MV-4-11 (cell line): ENCODE results near the gene MC1R.
"Not testable (repeated sequence)": the region's sequence is repeated elsewhere in the genome, so short reads cannot be mapped to it uniquely, and the experiment has no call there.

ENCODE experiments used
- DNase-seq: peaks from one replicate; lab custom pipeline; 2025; lab: John Stamatoyannopoulos, UW

The MC1R gene

DNA sequence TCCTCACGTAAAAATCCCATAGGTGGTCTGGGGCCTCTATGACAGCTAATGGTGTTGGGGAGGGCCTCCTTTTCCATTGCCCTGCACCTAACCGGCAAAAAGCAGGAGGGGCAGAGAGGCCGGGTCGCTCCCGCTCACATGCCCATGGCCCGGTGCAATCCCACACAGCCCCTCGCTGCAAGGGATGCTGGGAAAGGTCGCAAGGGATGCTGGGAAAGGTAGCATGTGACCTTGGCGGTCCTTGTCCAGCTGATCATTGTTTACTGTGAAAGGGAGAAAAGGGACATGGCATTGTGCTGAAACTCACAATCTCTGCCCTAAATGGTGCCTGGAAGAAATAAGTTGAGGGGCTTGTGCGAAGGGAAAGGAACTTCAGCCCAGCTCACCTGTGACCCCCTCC is 39.9 kb downstream of the MC1R start:
- no peak for DNase-seq

DNA sequence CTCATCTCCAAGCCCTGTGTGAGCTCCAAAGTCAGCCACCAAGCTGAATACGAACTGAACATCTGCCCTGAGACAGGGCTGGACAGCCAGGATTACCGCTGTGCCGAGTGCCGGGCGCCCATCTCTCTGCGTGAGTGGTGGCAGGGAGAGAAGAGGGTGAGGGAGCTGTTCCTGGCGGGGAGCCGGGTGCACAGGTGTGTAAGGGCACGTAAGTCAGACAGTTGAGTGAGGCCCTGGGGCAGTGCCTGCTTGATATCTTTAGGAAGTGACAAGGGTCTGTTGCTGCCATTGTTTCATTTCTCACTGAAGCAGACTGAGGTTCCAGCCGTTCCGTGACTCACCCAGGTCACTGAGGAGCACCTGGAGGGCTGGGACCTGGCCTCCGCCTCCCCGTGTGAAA is 42.3 kb downstream of the MC1R start:
- DNase-seq = no peak

DNA sequence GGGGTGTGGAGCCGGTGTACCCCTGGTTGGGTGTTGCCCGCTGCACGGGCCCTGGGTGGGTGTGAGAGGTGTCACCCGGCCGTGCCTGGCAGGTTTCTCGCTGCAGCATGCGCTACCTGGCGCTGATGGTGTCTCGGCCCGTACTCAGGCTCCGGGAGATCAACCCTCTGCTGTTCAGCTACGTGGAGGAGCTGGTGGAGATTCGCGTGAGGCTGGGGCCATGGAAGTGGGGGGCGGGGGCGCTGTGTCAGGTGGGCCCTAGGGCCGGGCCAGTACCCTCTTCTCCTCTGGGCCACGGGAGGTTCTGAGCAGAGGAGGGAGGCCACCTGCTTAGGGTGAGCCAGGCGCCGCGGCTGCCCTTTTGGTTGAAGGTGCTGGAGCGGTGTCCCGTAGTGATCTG is 43.3 kb downstream of the MC1R start:
- DNase-seq = no peak

DNA sequence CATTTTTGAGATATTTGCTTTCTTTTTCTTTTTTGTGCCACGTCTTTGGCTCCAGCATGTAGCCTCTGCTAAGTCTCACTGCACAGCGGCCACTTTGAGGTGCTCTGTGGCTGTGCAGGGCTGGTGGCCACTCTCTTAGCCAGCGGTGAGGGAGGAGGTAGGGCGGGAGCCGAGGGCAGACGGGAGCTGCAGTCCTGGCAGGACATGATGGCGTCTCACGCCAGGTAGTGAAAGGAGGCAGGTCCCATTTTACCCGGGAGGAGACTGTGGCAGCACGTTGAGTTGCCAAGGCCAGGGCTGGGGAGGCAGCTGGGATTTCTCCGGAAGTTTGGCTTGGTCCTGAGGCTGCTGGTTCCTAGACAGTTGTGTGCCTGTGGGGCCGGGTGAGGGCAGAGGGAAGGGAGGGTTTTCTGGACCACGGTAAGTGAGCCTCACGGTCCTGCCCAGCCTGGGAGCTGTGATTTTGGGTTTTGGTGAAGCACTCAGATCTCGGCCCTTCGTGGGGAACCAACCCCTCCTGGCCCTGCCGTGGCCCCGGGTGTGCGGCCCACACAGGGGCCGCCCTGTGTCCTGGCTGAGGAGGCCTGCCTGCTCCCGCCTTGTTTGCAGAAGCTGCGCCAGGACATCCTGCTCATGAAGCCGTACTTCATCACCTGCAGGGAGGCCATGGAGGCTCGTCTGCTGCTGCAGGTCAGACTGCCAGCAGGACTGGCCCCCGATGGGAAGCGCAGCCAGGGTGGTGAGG is 44.3 kb downstream of the MC1R start:
- DNase-seq = no peak

DNA sequence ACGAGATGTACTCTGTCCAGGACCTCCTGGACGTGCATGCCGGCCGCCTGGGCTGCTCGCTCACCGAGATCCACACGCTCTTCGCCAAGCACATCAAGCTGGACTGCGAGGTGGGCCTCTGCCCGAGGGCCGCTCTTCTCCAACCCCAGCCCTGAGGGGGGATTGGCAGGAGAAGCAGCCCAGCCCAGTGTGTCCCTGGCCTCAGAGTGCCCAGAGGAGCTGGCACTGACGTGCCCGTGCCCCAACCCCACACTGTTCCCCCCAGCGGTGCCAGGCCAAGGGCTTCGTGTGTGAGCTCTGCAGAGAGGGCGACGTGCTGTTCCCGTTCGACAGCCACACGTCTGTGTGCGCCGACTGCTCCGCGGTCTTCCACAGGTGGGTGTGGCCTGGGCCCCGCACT is 45.5 kb downstream of the MC1R start:
- DNase-seq = no peak

DNA sequence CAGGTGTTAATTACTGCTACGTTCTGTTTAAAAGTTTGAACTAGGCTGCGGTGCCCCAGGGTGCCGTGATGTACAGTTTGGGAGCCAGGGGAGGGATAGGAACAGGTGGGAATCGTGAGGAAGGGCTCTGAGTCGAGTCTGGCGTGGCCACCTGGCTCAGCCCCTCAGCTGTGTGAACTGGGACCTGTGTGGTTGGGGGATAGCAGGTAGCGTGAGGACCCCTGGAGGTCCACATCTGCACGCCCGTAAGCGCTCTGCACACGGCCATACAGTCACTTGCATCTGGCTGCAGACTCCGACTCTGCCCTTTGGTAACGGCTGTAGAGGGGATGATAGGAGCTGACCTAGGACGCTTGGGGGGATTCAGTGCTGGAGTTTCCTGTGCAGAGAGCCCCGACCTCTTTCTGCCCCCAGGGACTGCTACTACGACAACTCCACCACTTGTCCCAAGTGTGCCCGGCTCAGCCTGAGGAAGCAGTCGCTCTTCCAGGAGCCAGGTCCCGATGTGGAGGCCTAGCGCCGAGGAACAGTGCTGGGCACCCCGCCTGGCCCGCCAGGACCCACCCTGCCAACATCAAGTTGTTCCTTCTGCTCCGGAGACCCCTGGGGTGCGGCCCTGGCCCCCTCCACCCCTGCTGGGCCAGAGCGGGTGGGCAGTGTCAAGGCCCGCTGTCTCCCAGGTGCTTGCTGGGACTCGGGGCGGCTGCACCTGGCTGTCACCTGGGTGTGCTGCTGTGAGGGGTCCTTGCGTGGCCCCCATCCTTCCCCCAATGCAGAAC is 47.0 kb downstream of the MC1R start:
- no peak for DNase-seq

DNA sequence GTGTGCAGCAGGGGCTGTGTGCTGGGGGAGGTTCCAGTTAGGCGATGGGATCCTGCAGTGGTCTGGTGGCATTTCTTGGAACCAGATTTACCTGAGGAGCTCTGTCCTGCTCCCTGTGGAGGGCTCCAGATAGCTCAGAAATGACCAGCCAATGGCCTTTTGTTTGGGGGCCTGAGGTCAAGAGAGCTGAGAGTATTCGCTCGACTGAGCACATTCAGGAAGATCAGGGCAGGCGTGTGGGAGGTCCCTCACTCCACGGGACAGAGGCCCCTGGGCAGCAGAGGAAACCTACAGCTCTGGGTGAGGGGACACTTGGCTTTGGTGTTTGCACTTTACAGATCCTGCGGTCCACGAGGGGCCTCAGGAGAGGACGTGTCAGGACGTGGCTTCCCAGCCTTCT is 48.1 kb downstream of the MC1R start:
- DNase-seq = no peak

DNA sequence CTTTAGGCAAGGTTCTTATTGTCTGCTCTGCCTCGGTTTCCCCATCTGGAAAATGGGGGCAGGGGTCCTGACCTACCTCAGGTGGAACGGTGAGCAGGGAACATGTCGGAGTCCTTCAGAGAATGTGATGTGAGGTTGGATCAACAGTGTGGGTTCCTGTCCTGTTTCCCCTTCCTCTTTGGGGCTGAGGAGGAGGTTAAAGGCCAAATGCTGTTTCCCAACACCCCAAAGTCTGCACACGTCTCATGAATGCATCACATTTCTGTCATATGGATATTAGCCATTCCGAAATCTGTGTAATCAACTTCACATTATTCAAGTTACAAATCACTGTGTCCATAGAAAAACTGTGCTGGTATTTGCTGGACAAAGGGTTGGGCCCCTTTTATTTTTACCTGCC is 48.8 kb downstream of the MC1R start:
- DNase-seq = peak; percentile 54

DNA sequence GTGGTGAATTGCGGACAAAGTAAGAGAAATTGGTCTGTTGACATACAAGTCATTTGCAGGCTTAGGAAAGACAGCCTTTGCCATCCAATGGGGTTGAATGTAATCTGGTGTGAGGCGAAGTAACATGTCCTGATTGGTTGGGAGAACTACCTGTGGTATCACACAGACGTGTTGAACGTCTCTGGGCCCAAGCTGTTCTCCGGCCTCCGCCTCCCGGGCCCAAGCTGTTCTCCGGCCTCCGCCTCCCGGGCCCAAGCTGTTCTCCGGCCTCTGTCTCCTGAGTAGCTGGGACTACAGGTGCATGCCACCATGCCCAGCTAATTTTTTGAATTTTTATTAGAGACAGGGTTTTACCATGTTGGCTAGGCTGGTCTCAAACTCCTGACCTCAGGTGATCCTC is 49.4 kb downstream of the MC1R start:
- DNase-seq = not testable (repeated sequence)

DNA sequence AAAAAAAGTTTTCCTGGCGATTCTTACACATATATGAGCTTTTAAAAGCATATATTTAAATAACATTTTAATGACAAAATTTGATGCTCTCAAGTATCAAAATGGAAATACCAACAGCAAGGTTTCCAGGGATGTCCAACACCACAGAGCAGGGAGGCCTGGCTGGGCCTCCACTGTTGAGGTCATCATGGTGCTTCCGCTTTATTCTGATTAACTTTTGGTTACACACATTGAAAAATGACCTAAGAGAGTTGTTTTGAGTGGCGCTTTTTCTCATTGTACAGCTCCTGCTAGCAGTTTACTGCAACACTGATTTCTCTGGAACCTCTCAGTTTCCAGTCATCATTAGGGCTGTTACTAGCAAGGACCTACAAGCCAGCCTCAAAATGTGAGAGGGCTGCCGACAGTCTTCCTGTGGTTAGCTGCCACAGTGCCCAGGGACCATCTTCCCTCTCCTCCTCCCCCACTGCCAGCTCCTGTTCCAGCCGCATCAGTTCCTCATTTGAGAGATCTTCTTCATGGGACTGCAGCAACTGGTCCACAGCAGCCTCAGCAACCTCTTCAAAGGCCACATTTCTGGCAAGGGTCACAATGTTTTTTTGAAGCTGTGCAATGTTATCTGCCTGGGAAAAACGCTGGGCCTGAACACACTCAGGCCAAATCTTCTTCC is 51.2 kb downstream of the MC1R start:
- peak; percentile 95 for DNase-seq
